ENCODE results near the gene DNM2.

- TF ChIP-seq EZH2 (IDR thresholded peaks at IDR 0.05; ENCODE audit: insufficient read depth, low read length): no peak
- no peak for TF ChIP-seq CTCF (IDR thresholded peaks at IDR 0.05; ENCODE audit: insufficient read depth, low read depth, low read length)
Measured at GRCh38 chr19:10727685-10728201, 9.9 kb downstream of the DNM2 start.

Data from astrocyte (in vitro differentiated cells and primary cell).